ENCODE results near the gene CEP162.
"Not testable (repeated sequence)": the region's sequence is repeated elsewhere in the genome, so short reads cannot be mapped to it uniquely, and the experiment has no call there.

The CEP162 gene

DNA sequence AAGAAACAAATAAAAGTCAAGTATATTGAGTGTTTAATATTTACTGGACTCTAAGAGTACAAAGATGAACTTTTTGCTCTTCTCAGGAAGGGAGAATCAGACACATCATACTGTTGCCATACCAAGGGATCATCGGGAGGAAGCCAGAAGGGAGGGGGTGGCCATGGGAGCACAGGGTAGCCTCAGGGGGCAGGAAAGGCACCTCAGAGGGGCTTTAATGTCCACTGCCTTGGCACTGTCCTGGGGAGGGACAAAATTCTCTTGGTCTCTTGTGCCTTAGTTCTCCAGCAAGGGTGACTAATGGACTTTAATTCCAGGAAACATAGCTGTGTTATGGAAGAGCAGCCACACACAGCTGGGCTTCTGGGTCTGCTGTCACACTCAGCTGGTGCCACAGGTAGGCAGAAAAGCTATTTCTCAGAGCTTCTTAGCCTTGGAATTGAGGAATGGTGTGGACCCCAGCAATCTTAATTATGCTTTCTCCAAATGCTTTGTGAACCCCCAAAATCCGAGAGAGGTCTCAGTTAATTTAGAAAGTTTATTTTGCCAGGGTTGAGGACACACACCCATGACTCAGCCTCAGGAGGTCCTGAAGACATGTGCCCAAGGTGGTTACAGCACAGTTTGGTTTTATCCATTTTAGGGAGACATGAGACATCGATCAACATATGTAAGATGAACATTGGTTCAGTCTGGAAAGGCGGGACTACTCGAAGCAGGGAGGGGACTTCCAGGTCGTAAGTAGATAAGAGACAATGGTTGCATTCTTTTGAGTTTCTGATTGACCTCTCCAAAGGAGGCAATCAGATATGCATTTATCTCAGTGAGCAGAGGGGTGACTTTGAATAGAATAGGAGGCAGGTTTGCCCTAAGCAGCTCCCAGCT, 140.7 kb downstream of the CEP162 start:
- no peak for DNase-seq

DNA sequence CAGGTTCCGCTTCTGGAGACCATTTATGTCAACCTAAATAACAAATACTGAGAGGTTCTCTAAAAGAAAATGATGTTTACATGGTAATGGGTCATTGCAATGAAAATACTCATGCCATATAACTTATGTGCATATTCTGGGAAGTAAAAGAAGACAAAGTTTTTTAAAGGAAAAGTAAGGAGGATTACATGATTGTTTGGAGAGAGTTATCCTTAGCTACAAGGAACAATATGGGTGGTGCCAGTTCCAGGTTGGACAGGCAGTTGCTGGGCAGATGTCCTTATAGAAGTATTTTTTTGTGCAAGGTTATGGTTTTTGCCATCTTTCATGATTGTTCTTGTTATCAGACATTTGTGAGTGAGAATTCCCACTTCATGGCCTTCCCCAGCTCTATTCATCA, 141.4 kb downstream of the CEP162 start:
- no peak for DNase-seq

DNA sequence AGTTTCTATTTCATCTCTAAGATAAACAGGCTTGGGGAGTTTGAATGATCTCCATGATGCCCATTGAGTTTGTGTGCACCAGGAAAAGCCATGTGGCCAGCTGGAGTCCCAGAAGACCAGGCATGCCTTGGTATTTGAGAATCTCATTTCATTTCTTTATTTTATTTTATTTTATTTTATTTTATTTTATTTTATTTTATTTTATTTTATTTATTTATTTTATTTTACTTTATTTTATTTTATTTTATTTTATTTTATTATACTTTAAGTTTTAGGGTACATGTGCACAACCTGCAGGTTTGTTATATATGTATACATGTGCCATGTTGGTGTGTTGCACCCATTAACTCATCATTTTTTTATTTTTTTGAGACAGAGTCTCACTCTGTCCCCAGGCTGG, 142.7 kb downstream of the CEP162 start:
- DNase-seq: not testable (repeated sequence)

DNA sequence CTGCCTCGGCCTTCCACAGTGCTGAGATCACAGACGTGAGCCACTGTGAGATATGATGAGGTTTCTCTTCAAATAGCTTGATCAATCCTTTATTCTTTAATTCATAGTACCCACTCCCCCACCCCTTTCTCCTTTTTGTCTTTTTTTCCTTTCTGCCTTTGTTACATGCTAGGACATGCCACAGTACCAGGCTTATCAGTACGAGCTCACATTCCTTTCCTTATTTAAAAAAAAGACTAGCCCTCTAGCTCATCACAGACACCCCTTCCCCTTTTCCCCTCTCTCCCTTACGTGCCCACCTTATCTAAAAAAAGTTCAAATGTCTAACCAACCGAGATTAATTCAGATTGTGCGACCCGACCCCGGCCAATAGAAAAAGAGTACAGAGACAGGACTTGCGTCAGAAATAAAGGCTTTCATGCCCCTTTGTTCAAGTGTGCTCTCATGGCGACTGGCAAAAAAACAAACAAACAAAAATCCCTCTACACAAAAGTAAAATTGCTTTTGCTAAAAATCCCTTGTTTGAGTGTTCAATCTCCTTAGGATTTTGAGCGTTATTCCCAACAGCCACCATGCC, 144.7 kb downstream of the CEP162 start:
- no peak for DNase-seq

DNA sequence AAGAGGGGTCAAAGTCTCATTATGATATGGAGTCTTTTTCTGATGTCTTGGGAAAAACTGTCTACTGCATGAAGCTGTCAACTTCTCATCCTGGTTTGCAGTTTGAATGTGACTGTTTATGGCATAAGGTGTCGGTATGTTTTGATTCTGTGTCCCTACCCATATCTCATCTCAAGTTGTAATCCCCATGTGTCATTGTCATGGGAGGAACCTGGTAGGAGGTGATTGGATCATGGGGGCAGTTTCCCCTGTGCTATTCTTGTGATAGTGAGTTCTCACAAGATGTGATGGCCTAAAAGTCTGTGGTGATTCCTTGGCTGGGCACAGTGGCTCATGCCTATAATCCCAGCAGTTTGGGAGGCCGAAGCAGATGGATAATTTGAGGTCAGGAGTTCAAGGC, 146.2 kb downstream of the CEP162 start:
- DNase-seq: no peak

DNA sequence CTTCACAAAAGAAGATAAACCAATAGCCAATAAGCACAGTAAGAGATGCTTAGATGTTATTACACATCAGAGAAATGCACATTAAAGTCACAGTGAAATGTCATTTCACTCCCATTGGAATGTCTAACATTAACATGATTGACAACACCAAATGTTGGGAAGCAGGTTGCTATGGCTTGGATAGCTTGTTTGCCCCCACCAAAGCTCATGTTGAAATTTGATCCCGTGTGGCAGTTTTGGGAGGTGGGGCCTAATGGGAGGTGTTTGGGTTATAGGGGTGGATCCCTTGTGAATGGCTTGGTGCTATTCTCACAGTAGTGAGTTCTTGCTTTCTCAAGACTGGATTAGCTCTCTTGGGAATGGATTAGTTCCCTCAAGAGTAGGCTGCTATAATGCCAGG, 149.1 kb downstream of the CEP162 start:
- DNase-seq: no peak

DNA sequence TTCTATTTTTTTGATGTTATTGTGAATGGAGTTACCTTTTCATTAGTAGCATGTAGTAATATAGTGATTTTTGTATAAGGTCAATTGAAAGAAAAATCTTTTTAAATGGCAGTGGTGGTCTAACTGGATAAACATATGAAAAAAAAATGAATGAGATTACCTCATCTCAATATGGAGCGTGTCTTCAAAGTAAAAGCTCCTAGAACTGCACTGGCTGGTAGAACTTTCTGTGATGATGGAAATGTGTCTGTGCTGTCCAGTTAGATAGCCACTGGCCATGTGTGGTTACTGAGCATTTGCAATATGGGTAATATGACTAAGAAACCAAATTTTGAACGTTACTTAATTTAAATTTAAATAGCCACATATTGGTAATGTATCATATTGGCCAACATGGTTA, 149.8 kb downstream of the CEP162 start:
- no peak for DNase-seq

DNA sequence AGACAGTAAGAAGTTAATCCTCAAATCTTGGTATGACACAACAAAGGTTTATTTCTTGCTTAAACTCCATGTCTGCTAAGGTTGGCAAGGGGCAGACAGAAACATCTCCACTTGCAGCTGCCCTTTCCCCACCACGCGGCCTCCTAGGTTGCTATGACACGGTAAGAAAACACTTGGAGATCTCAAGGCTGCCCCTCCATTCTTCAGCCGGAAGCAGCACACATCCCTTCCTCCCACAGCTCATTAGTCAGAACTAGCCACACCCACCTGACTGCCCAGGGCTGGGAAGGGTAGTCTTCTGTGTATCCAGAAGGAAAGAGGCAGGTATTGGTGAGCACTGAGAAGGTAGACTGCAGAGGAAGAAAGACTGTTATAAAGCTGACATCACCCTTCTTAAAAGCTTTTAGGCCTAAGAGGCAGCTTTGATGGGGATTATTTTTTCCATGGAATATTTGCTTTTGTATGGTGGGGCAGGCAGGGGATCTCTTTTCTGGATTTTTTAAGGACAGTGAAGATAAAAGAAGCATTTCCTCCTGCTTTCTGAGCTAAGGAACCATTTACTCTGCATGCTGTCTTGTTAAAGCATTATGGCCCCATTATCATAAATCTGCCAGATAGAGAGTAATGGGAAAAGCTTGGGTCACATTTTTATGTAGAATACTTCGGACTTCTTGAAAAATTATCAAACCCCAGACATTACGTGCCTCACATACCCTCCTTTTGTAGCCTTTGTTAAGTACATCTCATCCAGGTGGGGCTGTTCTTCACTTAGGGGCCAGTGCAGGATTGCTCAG, 152.3 kb downstream of the CEP162 start:
- DNase-seq: no peak

Measured in NCI-H1105 (cell line).